Parathyroid adenoma (tissue), 2 donors: ENCODE results near the gene GRAMD2A.
A peak's percentile ranks its signal among the peaks of the same experiment; 100 is the strongest.

Experiments used
- H2AFZ ChIP-seq: fragments of 300-600 bp; sonication (generic); one replicate; pipeline ENCODE4 v1.7.0; 2017; ENCODE audit warnings: antibody characterized with exemption, mild to moderate bottlenecking
- H3K27ac ChIP-seq: fragments of 300-600 bp; sonication (generic); one replicate; pipeline ENCODE4 v1.7.0; 2017
- H3K27me3 ChIP-seq: fragments of 300-600 bp; sonication (generic); one replicate; pipeline ENCODE4 v1.7.0; 2017; ENCODE audit warnings: low read length; ENCODE audit not compliant: control insufficient read depth, insufficient read depth
- H3K36me3 ChIP-seq: fragments of 300-600 bp; sonication (generic); one replicate; pipeline ENCODE4 v1.7.0; 2017; ENCODE audit warnings: low read length; ENCODE audit not compliant: control insufficient read depth, insufficient read depth
- H3K4me1 ChIP-seq: fragments of 300-600 bp; sonication (generic); one replicate; pipeline ENCODE4 v1.7.0; 2017; ENCODE audit warnings: control low read depth
- H3K4me2 ChIP-seq: fragments of 300-600 bp; sonication (generic); one replicate; pipeline ENCODE4 v1.7.0; 2017; ENCODE audit warnings: low read length
- H3K4me3 ChIP-seq: fragments of 300-600 bp; sonication (generic); one replicate; pipeline ENCODE4 v1.7.0; 2017; ENCODE audit warnings: low read depth, low read length
- H3K79me2 ChIP-seq: fragments of 300-600 bp; sonication (generic); one replicate; pipeline ENCODE4 v1.7.0; 2017; ENCODE audit warnings: control low read depth
- H3K9ac ChIP-seq: fragments of 300-600 bp; sonication (generic); one replicate; pipeline ENCODE4 v1.7.0; 2017; ENCODE audit warnings: mild to moderate bottlenecking
- H3K9me3 ChIP-seq: fragments of 300-600 bp; sonication (generic); one replicate; pipeline ENCODE4 v1.7.0; 2017; ENCODE audit warnings: low read length; ENCODE audit not compliant: control insufficient read depth
- CTCF ChIP-seq: fragments of 300-600 bp; sonication (generic); IDR thresholded peaks from one replicate; pipeline ENCODE4 v1.7.0; 2017; ENCODE audit warnings: antibody characterized with exemption, mild to moderate bottlenecking
- donor health status: primary hyperparathyroidism.

The GRAMD2A gene

GRCh38 chr15:72193836-72194396 is 3.7 kb downstream of the GRAMD2A start:
- no peaks in the 10 kb centered on the region for H3K27me3 ChIP-seq
- H3K79me2 ChIP-seq = no peaks in the 10 kb centered on the region
- no peak overlapping the region for H3K27ac ChIP-seq
- no peak overlapping the region for H2AFZ ChIP-seq
- TF ChIP-seq CTCF = no peak
- H3K4me1 ChIP-seq = no peaks in the 10 kb centered on the region
- H3K36me3 ChIP-seq = no peaks in the 10 kb centered on the region
- no peak overlapping the region for H3K4me2 ChIP-seq
- H3K4me3 ChIP-seq = no peak overlapping the region
- H3K9ac ChIP-seq = no peak overlapping the region
- no peaks in the 10 kb centered on the region for H3K9me3 ChIP-seq

GRCh38 chr15:72192416-72192815 is 5.2 kb downstream of the GRAMD2A start:
- no peaks in the 10 kb centered on the region for H3K9me3 ChIP-seq
- no peak for TF ChIP-seq CTCF
- no peaks in the 10 kb centered on the region for H3K27me3 ChIP-seq
- no peaks in the 10 kb centered on the region for H3K36me3 ChIP-seq
- H2AFZ ChIP-seq = no peak overlapping the region
- no peak overlapping the region for H3K9ac ChIP-seq
- H3K27ac ChIP-seq = no peak overlapping the region
- no peak overlapping the region for H3K4me2 ChIP-seq
- no peak overlapping the region for H3K4me3 ChIP-seq
- no peaks in the 10 kb centered on the region for H3K79me2 ChIP-seq
- H3K4me1 ChIP-seq = no peaks in the 10 kb centered on the region

GRCh38 chr15:72189250-72189902 is 8.2 kb downstream of the GRAMD2A start:
- no peak for TF ChIP-seq CTCF
- Histone ChIP-seq H3K27ac (no peak overlapping the region), H2AFZ (no peak overlapping the region), H3K79me2 (no peaks in the 10 kb centered on the region), H3K4me1 (no peaks in the 10 kb centered on the region), H3K36me3 (no peaks in the 10 kb centered on the region), H3K4me3 (no peak overlapping the region), H3K9ac (no peak overlapping the region), H3K9me3 (no peaks in the 10 kb centered on the region), H3K27me3 (no peaks in the 10 kb centered on the region), H3K4me2 (no peak overlapping the region)

GRCh38 chr15:72184165-72184811 is 13.3 kb downstream of the GRAMD2A start:
- no peak for TF ChIP-seq CTCF
- peak overlapping the region; percentile 16 for H3K4me3 ChIP-seq
- no peaks in the 10 kb centered on the region for H3K27me3 ChIP-seq
- H3K9me3 ChIP-seq = no peaks in the 10 kb centered on the region
- no peak overlapping the region for H3K27ac ChIP-seq
- H3K79me2 ChIP-seq = no peaks in the 10 kb centered on the region
- H3K36me3 ChIP-seq = no peaks in the 10 kb centered on the region
- H3K4me1 ChIP-seq = peaks cover 4% of the 10 kb centered on the region
- peak overlapping the region; percentile 35 for H3K4me2 ChIP-seq
- peak overlapping the region; percentile 73 for H2AFZ ChIP-seq
- H3K9ac ChIP-seq = no peak overlapping the region
